Measurements from ENCODE around the gene LDLR.
A peak's percentile ranks its signal among the peaks of the same experiment; 100 is the strongest.
"Not testable (repeated sequence)": the region's sequence is repeated elsewhere in the genome, so short reads cannot be mapped to it uniquely, and the experiment has no call there.

Gene LDLR

DNA sequence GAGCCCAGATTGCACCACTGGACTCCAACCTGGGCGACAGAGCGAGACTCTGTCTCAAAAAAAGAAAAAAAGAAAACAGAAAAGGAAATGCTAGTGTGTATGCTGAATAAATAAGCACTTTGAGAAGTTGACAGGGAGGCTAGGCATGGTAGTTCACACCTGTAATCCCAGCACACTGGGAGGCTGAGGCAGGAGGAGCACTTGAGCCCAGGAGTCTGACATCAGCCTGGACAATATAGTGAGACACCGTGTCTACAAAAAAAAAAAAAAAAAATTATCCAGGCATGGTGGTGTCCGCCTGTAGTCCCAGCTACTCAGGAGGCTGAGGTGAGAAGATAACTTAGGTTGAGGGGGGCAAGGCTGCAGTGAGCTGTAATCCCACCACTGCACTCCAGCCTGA is 19.1 kb upstream of the LDLR start:
- DNase-seq (ENCODE audit: low spot score) = no peak

DNA sequence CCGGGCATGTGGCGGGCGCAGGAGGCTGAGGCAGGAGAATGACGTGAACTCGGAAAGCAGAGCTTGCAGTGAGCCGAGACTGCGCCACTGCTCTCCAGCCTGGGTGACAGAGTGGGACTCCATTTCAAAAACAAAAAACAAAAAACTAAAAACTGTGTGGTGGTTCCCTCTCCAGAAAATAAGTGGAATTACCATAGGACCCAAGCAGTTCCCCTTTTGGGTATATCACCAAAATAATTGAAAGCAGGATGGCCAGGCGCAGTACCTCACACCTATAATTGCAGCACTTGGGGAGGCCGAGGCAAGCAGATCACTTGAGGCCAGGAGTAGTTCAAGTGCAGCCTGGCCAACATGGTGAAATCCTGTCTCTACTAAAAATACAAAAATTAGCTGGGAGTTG is 15.7 kb upstream of the LDLR start:
- no peak for DNase-seq (ENCODE audit: low spot score)

DNA sequence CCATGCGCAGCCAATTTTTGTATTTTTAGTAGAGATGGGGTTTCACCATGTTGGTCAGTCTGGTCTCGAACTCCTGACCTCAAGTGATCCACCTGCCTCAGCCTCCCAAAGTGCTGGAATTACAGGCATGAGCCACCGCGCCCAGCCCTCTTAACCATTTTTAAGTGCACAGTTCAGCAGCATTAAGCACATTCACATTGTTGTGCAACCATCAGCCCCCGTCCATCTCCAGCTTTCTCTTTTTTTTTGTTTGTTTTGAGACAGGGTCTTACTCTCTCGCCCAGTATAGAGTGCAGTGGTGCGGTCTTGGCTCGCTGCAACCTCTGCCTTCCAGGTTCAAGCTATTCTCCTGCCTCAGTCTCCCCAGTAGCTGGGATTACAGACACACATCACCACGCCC is 12.5 kb upstream of the LDLR start:
- not testable (repeated sequence) for DNase-seq (ENCODE audit: low spot score)

DNA sequence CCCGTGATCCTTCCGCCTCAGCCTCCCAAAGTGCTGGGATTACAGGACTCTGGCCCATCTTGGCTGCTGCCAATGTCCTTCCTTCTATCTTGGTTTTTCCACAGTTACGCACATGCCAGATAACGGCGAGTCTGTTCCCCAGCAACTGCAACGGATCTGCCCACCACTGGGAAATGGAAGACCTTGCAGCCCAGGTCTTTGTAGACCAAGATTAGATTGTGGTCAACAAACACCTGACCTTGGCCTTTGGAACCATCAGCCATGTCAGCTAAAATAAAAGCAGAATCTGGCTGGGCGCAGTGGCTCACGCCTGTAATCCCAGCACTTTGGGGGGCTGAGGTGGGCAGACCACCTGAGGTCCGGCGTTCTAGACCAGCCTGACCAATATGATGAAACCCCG is 10.4 kb upstream of the LDLR start:
- DNase-seq (ENCODE audit: low spot score) = no peak

DNA sequence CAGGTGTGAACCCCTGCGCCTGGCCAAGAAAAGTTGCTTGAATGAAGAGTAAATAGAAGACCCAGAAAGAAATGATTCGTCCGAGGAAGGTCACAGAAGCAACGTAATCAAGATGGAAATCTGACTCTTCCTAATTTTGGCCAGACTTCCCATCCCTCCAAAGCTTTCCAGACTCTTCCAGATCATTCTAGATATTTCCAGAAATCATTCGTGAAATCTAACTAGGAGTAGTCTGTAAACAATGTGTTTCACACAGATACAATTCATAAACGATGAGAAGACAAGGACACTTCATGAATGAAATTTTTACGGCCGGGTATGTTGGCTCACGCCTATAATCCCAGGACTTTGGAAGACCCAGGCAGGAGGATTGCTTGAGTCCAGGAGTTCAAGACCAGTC is 9.3 kb upstream of the LDLR start:
- no peak for DNase-seq (ENCODE audit: low spot score)

DNA sequence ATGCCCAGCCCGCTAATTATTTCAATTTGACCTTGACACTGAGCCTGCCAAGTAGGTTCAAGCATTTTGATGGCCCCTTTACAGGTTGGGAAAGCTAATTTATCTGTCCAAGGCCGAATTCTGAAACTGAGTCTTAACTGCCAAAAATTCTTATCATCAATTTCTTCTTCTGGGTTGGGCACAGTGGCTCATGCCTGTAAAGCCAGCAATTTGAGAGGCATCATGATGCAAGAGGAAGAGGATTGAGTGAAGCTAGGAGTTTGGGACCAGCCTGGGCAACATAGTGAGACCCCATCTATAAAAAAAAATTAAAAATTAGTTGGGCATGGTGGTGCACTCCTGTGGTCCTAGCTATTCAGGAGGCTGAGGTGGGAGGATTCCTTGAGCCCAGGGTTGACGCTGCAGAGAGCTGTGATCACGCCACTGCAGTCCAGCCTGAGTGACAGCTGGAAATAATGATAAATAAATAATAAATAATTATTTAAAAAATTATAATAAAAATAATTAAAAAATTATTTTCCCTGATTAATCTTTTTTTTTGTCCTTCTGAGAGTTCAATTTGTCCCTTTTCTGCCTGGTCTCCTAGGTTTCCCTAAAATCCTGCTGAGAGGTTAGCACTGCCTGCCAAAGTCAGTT is 1.3 kb upstream of the LDLR start:
- DNase-seq (ENCODE audit: low spot score) = no peak

DNA sequence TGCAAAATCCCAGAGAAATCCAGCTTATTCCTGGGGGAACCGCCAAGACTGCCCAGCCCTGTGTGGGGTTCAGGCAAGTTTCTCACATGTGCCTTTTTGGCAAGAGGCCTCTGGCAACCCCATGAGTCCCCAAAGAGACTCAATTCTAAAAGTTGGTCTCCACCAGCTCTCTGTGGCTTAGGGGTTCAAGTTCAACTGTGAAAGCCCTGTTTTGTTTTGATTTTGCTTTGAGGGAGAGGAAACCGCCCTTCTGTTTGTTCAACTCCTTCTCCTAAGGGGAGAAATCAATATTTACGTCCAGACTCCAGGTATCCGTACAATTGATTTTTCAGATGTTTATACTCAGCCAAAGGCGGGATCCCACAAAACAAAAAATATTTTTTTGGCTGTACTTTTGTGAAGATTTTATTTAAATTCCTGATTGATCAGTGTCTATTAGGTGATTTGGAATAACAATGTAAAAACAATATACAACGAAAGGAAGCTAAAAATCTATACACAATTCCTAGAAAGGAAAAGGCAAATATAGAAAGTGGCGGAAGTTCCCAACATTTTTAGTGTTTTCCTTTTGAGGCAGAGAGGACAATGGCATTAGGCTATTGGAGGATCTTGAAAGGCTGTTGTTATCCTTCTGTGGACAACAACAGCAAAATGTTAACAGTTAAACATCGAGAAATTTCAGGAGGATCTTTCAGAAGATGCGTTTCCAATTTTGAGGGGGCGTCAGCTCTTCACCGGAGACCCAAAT is 583 bp upstream of the LDLR start:
- no peak for DNase-seq (ENCODE audit: low spot score)

DNA sequence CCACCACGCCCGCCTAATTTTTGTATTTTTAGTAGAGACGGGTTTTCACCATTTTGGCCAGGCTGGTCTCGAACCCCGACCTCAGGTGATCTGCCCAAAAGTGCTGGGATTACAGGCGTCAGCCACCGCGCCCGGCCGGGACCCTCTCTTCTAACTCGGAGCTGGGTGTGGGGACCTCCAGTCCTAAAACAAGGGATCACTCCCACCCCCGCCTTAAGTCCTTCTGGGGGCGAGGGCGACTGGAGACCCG is 676 bp downstream of the LDLR start:
- not testable (repeated sequence) for DNase-seq (ENCODE audit: low spot score)

DNA sequence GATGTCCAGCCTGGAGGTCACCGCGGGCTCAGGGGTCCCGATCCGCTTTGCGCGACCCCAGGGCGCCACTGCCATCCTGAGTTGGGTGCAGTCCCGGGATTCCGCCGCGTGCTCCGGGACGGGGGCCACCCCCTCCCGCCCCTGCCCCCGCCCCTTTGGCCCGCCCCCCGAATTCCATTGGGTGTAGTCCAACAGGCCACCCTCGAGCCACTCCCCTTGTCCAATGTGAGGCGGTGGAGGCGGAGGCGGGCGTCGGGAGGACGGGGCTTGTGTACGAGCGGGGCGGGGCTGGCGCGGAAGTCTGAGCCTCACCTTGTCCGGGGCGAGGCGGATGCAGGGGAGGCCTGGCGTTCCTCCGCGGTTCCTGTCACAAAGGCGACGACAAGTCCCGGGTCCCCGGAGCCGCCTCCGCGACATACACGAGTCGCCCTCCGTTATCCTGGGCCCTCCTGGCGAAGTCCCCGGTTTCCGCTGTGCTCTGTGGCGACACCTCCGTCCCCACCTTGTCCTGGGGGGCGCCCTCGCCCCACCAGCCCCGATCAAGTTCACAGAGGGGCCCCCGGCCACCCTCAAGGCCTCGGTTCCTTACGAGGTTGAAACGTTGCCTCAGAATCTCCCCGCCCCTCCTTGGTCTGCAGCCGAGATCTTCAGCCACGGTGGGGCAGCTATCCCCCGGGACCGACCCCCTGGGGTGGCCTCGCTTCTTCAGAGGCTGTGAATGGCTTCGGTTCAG is 1.2 kb downstream of the LDLR start:
- DNase-seq (ENCODE audit: low spot score) = peak; percentile 91

DNA sequence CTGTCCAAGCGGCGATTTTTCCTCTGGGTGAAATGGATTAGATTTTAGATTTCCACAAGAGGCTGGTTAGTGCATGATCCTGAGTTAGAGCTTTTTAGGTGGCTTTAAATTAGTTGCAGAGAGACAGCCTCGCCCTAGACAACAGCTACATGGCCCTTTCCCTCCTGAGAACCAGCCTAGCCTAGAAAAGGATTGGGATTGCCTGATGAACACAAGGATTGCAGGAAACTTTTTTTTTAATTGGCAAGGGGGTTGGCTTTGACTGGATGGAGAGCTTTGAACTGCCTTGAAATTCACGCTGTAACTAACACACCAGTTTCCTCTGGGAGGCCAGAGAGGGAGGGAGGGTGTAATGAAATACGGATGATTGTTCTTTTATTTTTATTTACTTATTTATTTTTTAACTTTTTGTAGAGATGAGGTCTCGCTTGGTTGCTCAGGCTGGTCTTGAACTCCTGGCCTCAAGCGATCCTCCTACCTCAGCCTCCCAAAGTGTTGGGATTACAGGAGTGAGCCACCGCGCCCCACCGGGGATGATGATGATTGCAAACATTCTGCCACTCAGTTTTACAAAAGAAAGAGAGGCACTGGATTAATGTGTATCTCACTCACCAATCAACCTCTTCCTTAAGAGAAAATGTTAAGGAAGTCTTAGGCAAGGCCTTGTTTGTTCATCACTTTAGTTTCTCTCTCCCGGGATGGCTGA is 1.9 kb downstream of the LDLR start:
- no peak for DNase-seq (ENCODE audit: low spot score)

DNA sequence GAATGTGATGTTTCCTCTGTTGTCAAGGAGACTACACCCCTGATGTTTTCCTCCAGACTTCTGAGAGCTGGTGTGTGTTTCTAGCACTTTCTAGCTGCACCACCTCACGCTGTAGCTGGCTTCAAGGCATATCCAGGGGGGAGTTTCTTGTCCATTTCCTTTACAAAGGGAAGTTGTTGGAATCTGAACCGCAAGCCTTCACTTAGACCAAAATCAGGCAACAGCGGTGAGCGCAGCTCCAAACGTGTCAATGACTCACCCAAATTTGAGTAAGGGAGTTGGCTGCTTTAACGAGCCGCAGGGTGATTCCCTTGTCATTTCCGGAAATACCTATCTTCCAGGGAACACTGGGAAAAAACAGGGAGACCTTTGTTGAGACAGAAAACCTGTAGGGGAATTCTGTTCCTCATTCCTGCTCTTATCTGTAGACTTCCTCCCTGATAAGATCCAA is 2.5 kb downstream of the LDLR start:
- no peak for DNase-seq (ENCODE audit: low spot score)

DNA sequence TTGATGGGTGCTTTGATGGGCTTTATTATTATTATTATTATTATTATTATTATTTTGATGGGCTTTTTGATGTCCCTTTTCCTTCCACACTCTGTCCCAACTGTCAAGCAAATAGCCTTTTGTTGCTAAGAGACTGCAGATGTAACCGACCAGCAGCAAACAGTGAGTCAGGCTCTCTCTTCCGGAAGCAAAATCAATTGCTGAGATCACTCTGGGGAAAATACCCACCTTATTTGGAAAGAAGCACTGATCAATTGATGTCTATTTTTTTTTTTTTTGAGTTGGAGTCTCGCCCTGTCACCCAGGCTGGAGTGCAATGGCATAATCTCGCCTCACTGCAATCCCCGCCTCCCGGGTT is 2.9 kb downstream of the LDLR start:
- no peak for DNase-seq (ENCODE audit: low spot score)

DNA sequence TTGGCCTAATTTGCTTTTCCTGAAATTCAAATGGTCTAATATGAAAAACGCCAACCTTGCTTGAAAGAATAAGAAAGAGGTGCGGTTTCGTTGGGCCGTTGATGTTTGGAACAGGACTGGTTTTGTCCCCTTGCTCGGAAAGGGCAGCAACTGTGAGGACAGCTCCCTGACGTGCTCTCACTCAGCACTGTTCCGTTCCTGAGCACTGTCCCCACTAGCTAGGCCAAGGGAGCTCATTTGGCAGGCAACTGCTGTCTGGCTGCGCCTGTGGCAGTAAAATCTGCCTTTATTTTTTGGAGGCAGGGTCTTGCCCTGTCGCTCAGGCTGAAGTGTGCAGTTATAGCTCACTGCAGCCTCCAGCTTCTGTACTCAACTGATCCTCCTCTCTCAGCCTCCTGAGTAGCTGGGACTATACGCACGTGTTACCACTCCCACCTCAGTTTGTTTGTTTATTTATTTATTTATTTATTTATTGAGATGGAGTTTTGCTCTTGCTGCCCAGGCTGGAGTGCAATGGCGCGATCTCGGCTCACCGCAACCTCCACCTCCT is 4.5 kb downstream of the LDLR start:
- DNase-seq (ENCODE audit: low spot score) = no peak

DNA sequence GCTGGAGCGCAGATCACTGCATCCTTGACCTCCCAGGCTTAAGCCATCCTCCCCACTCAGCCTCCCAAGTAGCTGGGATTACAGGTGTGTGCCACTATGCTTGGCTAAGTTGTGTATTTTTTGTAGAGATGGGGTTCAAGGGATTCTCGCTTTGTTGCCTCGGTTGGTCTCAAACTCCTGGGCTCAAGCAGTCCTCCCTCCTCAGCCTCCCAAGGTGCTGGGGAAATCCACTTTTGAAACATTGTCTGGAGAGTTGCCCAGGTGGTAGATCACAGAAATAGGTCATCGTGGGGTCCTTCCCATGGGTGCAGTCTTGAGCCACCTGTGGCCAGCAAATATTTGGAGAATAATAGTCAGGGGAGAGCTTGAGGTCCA is 5.2 kb downstream of the LDLR start:
- no peak for DNase-seq (ENCODE audit: low spot score)

DNA sequence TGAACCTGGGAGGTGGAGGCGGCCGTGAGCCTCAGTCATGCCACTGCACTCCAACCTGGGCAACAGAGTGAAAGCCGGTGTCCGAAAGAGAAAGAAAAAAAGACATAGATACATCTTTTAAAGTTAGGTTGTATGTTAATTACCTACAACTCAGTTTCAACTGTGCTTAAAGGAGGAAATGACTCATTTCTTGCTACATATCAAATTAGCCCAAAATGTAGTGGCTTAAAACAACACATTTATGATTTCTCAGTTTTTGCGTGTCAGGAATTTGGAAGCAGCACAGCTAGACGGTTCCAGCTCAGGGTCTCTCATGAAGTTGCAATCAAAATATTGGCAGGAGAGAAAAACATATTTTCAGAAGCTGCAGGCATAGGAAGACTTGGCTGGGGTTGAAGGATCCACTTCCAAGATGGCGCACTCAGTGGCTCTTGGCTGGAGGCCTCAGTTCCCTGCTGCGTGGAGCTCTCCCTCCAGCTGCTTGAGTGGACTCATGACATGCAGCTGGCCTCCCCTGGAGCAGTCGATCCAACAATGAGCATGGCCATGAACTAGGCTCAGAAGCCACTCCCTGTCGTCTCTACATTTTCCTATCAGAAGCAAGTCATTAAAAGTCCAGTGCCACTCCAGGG is 7.1 kb downstream of the LDLR start:
- no peak for DNase-seq (ENCODE audit: low spot score)

DNA sequence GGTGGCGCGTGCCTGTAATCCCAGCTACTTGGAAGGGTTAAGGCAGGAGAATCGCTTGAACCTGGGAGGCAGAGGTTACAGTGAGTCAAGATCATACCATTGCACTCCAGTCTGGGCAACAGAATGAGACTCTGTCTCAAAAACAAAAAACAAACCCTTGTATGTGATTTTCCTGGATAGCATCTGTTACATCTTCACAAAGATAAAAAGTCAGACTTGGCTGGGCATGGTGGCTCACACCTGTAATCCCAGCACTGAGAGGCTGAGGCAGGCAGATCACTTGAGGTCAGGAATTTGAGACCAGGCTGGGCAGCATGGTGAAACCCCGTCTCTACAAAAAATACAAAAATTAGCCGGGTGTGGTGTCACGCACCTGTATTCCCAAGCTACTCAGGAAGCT is 8.1 kb downstream of the LDLR start:
- DNase-seq (ENCODE audit: low spot score) = not testable (repeated sequence)

DNA sequence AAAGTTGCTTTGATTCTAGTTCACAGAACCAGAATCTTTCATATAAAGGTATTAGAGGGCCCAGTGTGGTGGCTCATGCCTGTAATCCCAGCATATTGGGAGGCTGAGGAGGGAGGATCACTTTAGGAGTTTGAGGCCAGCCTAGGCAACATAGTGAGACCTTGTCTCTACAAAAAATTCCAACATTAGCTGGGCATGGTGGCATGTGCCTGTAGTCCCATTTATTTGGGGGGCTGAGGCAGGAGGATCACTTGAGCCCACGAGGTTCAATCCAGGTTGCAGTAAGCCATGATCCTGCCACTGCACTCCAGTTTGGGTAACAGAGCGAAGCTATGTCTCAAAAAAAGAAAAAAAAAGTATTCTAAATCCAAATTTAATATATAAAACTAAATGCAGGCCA is 9.1 kb downstream of the LDLR start:
- no peak for DNase-seq (ENCODE audit: low spot score)

DNA sequence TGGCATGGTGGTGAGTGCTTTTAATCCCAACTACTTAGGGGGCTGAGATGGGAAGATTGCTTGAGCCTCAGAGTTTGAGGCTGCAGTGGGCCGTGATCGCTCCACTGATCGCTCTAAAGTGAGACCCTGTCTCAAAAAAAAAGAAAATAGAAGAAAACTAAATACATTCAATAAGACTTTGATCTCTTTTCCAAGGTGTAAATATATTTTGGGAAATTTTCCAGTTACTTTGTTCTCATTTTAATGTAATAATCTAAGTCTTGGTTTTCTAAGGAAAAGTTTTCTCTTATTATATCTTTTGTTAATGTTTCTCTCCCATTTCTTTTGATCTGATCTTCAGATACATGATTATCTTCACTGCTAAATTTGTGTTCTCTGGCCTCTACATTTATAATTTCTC is 9.6 kb downstream of the LDLR start:
- no peak for DNase-seq (ENCODE audit: low spot score)

DNA sequence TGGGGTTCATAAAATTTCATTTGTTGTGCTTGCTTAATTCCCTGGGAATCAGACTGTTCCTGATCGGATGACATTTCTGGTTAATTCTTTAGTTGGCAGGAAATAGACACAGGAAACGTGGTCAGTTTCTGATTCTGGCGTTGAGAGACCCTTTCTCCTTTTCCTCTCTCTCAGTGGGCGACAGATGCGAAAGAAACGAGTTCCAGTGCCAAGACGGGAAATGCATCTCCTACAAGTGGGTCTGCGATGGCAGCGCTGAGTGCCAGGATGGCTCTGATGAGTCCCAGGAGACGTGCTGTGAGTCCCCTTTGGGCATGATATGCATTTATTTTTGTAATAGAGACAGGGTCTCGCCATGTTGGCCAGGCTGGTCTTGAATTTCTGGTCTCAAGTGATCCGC is 10.8 kb downstream of the LDLR start:
- no peak for DNase-seq (ENCODE audit: low spot score)

DNA sequence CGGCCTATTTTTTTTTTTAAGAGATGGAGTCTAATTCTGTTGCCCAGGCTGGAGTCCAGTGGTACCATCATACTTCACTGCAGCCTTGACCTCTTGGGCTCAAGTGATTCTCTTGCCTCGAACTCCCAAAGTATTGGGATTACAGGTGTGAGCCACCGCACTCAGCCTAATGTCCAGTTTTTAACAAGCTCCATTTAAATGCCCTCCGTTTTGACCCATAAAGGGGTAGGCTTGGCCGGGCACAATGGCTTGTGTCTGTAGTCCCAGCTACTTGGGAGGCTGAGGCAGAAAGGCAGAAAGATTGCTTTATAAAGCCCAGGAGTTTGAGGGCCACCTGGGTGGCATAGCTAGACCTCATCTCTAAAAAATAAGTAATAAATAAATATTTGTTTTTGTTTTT is 11.8 kb downstream of the LDLR start:
- no peak for DNase-seq (ENCODE audit: low spot score)

DNA sequence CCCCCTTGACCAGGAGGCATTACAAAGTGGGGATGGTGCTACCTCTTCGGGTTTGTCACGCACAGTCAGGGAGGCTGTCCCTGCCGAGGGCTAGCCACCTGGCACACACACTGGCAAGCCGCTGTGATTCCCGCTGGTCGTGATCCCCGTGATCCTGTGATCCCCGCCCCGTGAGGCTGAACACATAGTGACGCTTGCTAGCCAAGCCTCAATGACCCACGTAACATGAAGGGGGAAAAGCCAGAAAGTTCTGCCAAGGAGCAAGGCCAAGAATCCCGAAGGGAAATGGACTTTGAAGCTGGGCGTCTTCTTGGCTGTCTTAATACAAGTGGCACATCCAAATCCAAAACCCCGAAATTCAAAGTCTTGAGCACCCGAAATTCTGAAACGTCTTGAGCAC is 13.7 kb downstream of the LDLR start:
- DNase-seq (ENCODE audit: low spot score) = no peak

DNA sequence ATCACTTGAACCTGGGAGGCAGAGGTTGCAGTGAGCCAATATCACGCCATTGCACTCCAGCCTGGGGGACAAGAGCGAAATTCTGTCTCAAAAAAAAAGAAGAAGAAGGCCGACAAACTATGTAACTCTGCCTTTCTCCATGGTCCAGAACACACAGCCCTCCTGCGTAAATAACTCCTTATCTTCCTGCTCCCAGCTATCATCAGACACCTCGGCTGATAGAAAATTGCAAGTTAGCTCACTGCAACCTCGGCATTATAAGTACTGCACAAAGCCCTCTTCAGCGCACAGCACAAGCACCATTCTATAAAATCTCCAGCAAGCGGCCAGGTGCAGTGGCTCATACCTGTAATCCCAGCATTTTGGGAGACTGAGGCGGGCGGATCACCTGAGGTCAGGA is 14.4 kb downstream of the LDLR start:
- DNase-seq (ENCODE audit: low spot score) = not testable (repeated sequence)
